ENCODE measurements around the gene IFT81. TPM values are rescaled to one million over a fixed set of nuclear protein-coding genes. Genes with fewer than 3 reads are reported as not detected.

Gene IFT81
- polyA plus RNA-seq, 3 donors, result 0.39 to 0.97 (median 0.47) TPM

DNA sequence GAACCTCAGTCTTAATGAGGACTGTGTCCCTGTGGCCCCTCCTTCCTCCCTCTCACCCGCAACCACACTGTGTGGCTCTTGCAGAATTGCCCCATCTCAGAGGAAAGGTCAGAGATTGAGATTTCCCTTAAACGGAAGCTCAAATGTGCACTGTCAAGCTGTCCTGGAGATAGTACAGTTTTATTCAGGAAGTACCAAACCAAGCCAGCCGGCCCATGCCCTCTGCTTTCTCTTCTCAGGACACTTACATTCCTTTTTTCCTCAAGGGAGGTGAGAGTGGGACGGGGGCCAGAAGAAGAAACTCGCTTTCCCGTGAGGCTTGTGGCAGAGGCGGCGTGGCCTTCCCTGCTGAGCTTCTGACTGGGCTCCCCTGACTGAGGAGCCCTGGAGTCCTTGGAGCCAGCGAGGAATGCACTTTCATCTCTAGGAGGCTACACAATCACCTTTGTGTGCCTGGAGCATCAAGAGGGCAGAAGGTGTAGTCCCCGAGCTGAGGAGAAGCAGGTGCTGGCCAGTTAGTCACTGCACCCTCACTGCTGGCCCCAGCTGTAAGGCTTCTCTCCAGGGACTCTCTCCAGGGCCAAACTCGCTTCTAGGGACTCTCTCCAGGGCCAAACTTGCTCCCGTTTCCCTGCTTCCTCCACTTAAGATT is 132.7 kb downstream of the IFT81 start:
- H3K27me3 ChIP-seq (ENCODE audit: control insufficient read depth in 2 of 2, insufficient read depth in 2 of 2, low read length in 2 of 2), result no peaks in the 10 kb centered on the region
- Mint-ChIP-seq H3K4me1 (peaks cover 50% of the 10 kb centered on the region), H3K36me3 (peaks cover 0 to 2% of the 10 kb centered on the region in 2 donors), H3K27me3 (ENCODE audit: low read depth in 3 of 3) (peaks cover 0 to 3% (median 0%) of the 10 kb centered on the region in 3 donors), H3K4me3 (peak overlapping the region; percentile 68 to 87), H3K27ac (peak overlapping the region; percentile 89 to 98 (median 96)), H3K9me3 (no peaks in the 10 kb centered on the region)
- H3K27ac ChIP-seq (ENCODE audit: low read depth in 1 of 2, low read length in 2 of 2), result peak overlapping the region; percentile 90 to 93
- peak overlapping the region; percentile 59 for H3K9ac ChIP-seq (ENCODE audit: insufficient read depth, low read length, poor library complexity, severe bottlenecking)
- intact Hi-C loops (cut with micrococcal nuclease), result no loop called here
- H3K9me3 ChIP-seq (replicated peaks in 1 of 2; ENCODE audit: control insufficient read depth in 1 of 2, insufficient read depth in 1 of 2, low read length in 2 of 2), result no peaks in the 10 kb centered on the region
- peaks cover 50 to 57% of the 10 kb centered on the region in 2 donors for H3K4me1 ChIP-seq (ENCODE audit: control insufficient read depth in 1 of 2, insufficient read depth in 2 of 2, low read length in 2 of 2)
- H3K4me2 ChIP-seq (replicated peaks; ENCODE audit: extremely low read depth, low read length, poor library complexity, severe bottlenecking), result peak overlapping the region; percentile 75
- 27% methylated on average over 10 of the region's 12 CpGs for WGBS (ENCODE audit: insufficient coverage)
- H4K20me1 ChIP-seq (ENCODE audit: insufficient read depth, low read length), result no peaks in the 10 kb centered on the region
- no peaks in the 10 kb centered on the region for H3K79me2 ChIP-seq (ENCODE audit: insufficient read depth, low read length)
- H3K36me3 ChIP-seq (replicated peaks in 1 of 2; ENCODE audit: control insufficient read depth in 1 of 2, insufficient read depth in 2 of 2, low read length in 2 of 2), result no peaks in the 10 kb centered on the region
- DNase-seq, result peak; percentile 83 to 89 (median 86)
- peak overlapping the region in 2 of 3 experiments; percentile 25 to 69 for H3K4me3 ChIP-seq (replicated peaks in 1 of 3; ENCODE audit: low read depth in 2 of 3, low read length in 3 of 3)
- peak overlapping the region; percentile 90 for H2AFZ ChIP-seq (ENCODE audit: insufficient read depth, low read depth, low read length, poor library complexity, severe bottlenecking)
- no peak for TF ChIP-seq CTCF (IDR thresholded peaks at IDR 0.05)

DNA sequence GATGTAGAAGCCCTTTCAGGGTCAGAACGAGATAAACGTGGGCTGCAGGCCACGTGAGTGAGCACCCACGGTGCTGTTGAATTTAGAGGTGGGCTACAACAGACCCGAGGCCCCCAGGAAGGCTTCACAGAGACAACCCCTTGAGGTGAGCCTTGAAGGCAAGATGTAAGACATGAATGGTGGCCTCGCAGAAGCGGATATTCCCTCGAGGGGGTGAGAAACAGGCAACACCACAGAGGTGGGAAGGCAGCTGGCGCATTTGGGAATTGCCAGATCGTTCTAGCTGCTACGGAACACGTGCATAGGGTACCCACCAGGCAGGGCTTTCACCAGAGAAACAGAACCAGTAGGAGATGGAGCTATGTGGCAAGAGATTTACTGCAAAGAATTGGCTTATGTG is 134.3 kb downstream of the IFT81 start:
- peak overlapping the region in 1 of 7 donors; percentile 45 for H3K27ac Mint-ChIP-seq
- 93% methylated on average over 10 of the region's 12 CpGs for WGBS (ENCODE audit: insufficient coverage)
- H3K4me3 Mint-ChIP-seq, result no peak overlapping the region
- H3K4me1 Mint-ChIP-seq, result peaks cover 52% of the 10 kb centered on the region
- Histone ChIP-seq H3K4me2 (replicated peaks; ENCODE audit: extremely low read depth, low read length, poor library complexity, severe bottlenecking) (no peak overlapping the region), H4K20me1 (ENCODE audit: insufficient read depth, low read length) (no peaks in the 10 kb centered on the region), H3K9ac (ENCODE audit: insufficient read depth, low read length, poor library complexity, severe bottlenecking) (no peak overlapping the region), H3K27ac (ENCODE audit: low read depth in 1 of 2, low read length in 2 of 2) (no peak overlapping the region), H3K79me2 (ENCODE audit: insufficient read depth, low read length) (no peaks in the 10 kb centered on the region), H2AFZ (ENCODE audit: insufficient read depth, low read depth, low read length, poor library complexity, severe bottlenecking) (no peak overlapping the region), H3K27me3 (ENCODE audit: control insufficient read depth in 2 of 2, insufficient read depth in 2 of 2, low read length in 2 of 2) (no peaks in the 10 kb centered on the region), H3K4me3 (replicated peaks in 1 of 3; ENCODE audit: low read depth in 2 of 3, low read length in 3 of 3) (no peak overlapping the region), H3K9me3 (replicated peaks in 1 of 2; ENCODE audit: control insufficient read depth in 1 of 2, insufficient read depth in 1 of 2, low read length in 2 of 2) (no peaks in the 10 kb centered on the region), H3K36me3 (replicated peaks in 1 of 2; ENCODE audit: control insufficient read depth in 1 of 2, insufficient read depth in 2 of 2, low read length in 2 of 2) (no peaks in the 10 kb centered on the region), H3K4me1 (ENCODE audit: control insufficient read depth in 1 of 2, insufficient read depth in 2 of 2, low read length in 2 of 2) (peaks cover 50 to 60% of the 10 kb centered on the region in 2 donors)
- no peaks in the 10 kb centered on the region for H3K9me3 Mint-ChIP-seq
- intact Hi-C loops (cut with micrococcal nuclease), result no loop called here
- no peak for TF ChIP-seq CTCF (IDR thresholded peaks at IDR 0.05)
- no peak for DNase-seq
- peaks cover 0 to 3% (median 0%) of the 10 kb centered on the region in 3 donors for H3K27me3 Mint-ChIP-seq (ENCODE audit: low read depth in 3 of 3)
- no peaks in the 10 kb centered on the region for H3K36me3 Mint-ChIP-seq

Data from CD14-positive monocyte (primary cell).